DOHH2 (cell line): ENCODE data around the gene TBC1D4.
"Not testable (repeated sequence)": the region's sequence is repeated elsewhere in the genome, so short reads cannot be mapped to it uniquely, and the experiment has no call there.

Experiments used
- H3F3A ChIP-seq: fragments of 200-600 bp; sonication (generic), shearing (Covaris generic); 2 replicates; pipeline ENCODE4 v1.6.0; 2016; ENCODE audit warnings: antibody characterized with exemption, mild to moderate bottlenecking; ENCODE audit not compliant: control insufficient read depth, insufficient read depth
- H3K27ac ChIP-seq: fragments of 200-600 bp; sonication (generic); 2 replicates; pipeline ENCODE4 v1.5.1; 2014; ENCODE audit warnings: low read depth, mild to moderate bottlenecking, low read length, moderate library complexity
- H3K27me3 ChIP-seq: fragments of 200-600 bp; sonication (generic); 2 replicates; pipeline ENCODE4 v1.6.1; 2014; ENCODE audit warnings: mild to moderate bottlenecking, low read length, mixed read lengths; ENCODE audit not compliant: control insufficient read depth
- H3K36me3 ChIP-seq: fragments of 200-600 bp; sonication (generic); 2 replicates; pipeline ENCODE4 v1.6.1; 2014; ENCODE audit warnings: mild to moderate bottlenecking, low read length, moderate library complexity, mixed read lengths; ENCODE audit not compliant: control insufficient read depth
- H3K4me1 ChIP-seq: fragments of 200-600 bp; sonication (generic); 2 replicates; pipeline ENCODE4 v1.6.1; 2014; ENCODE audit warnings: mild to moderate bottlenecking, low read length, mixed read lengths; ENCODE audit not compliant: control insufficient read depth
- H3K4me2 ChIP-seq: fragments of 200-600 bp; sonication (generic); 2 replicates; pipeline ENCODE4 v1.6.0; 2014; ENCODE audit warnings: mild to moderate bottlenecking, low read length, moderate library complexity
- H3K4me3 ChIP-seq: fragments of 200-600 bp; sonication (generic); 2 replicates; pipeline ENCODE4 v1.5.1; 2014; ENCODE audit warnings: mild to moderate bottlenecking, low read length, mixed read lengths
- H3K79me2 ChIP-seq: fragments of 200-600 bp; sonication (generic); 2 replicates; pipeline ENCODE4 v1.6.1; 2014; ENCODE audit warnings: mild to moderate bottlenecking, low read length, mixed read lengths; ENCODE audit not compliant: control insufficient read depth
- H3K9me2 ChIP-seq: fragments of 200-600 bp; sonication (generic); replicated peaks from 2 replicates; pipeline ENCODE4 v1.6.1; 2014; ENCODE audit warnings: mild to moderate bottlenecking, low read length, mixed read lengths; ENCODE audit not compliant: control insufficient read depth
- H3K9me3 ChIP-seq: fragments of 200-600 bp; sonication (generic); 2 replicates; pipeline ENCODE4 v1.6.1; 2014; ENCODE audit warnings: antibody characterized with exemption, low read length, mixed read lengths; ENCODE audit not compliant: control insufficient read depth, insufficient read depth
- H4K20me1 ChIP-seq: fragments of 200-600 bp; sonication (generic); 2 replicates; pipeline ENCODE4 v1.6.0; 2014; ENCODE audit warnings: low read depth, mild to moderate bottlenecking, antibody characterized with exemption, low read length, moderate library complexity; ENCODE audit not compliant: control insufficient read depth, insufficient read depth
- EZH2phosphoT487 ChIP-seq: fragments of 200-600 bp; sonication (generic); IDR thresholded peaks from 2 replicates; pipeline ENCODE4 v1.6.1; 2017; ENCODE audit warnings: borderline replicate concordance, mild to moderate bottlenecking, antibody characterized with exemption, low read length, moderate library complexity, mixed read lengths
- TF ChIP-seq, protein P1 (sequence below): fragments of 200-600 bp; sonication (generic); IDR thresholded peaks from one replicate; pipeline ENCODE4 v1.5.1; 2014; ENCODE audit warnings: antibody characterized with exemption, mild to moderate bottlenecking, low read depth, low read length; ENCODE audit not compliant: poor library complexity, severe bottlenecking

Gene TBC1D4

DNA sequence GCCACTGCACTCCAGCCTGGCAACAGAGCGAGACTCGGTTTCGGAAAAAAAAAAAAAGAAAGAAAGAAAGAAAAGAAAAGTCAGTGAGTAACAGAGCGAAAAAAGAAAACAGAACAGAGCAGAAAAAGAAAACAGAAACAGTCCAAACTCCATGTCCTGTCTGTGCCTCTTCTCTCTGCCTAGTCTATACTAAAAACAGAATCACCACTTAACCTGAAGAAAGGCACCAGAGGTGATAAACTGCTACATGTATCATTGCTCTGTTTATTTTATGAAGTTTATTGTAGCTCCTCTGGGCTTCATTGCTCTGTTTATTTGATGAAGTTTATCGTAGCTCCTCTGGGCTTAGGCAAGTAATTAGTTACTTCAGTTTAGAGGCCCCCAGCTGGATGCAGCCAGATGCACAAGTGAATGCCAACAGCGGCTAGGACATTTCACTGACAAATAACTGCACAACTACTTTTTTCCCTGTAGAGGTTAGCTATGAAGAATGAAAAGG, 39.2 kb downstream of the TBC1D4 start:
- Histone ChIP-seq H3K36me3 (peaks cover 55% of the 10 kb centered on the region), H3K79me2 (peaks cover 99% of the 10 kb centered on the region), H3K4me3 (no peak overlapping the region), H4K20me1 (0 out of 2 replicates have a peak, but pooled peaks cover 9% of the 10 kb centered on the region), H3K4me1 (peaks cover 33% of the 10 kb centered on the region), H3K27me3 (no peaks in the 10 kb centered on the region), H3K9me2 (no peaks in the 10 kb centered on the region), H3F3A (no peaks in the 10 kb centered on the region; the same call in 1 of the 2 replicates), H3K9me3 (no peaks in the 10 kb centered on the region), H3K4me2 (no peak overlapping the region), H3K27ac (no peak overlapping the region)
- TF ChIP-seq EZH2phosphoT487, result no peak
- TF ChIP-seq, protein P1, sequence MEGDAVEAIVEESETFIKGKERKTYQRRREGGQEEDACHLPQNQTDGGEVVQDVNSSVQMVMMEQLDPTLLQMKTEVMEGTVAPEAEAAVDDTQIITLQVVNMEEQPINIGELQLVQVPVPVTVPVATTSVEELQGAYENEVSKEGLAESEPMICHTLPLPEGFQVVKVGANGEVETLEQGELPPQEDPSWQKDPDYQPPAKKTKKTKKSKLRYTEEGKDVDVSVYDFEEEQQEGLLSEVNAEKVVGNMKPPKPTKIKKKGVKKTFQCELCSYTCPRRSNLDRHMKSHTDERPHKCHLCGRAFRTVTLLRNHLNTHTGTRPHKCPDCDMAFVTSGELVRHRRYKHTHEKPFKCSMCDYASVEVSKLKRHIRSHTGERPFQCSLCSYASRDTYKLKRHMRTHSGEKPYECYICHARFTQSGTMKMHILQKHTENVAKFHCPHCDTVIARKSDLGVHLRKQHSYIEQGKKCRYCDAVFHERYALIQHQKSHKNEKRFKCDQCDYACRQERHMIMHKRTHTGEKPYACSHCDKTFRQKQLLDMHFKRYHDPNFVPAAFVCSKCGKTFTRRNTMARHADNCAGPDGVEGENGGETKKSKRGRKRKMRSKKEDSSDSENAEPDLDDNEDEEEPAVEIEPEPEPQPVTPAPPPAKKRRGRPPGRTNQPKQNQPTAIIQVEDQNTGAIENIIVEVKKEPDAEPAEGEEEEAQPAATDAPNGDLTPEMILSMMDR, result no peak

DNA sequence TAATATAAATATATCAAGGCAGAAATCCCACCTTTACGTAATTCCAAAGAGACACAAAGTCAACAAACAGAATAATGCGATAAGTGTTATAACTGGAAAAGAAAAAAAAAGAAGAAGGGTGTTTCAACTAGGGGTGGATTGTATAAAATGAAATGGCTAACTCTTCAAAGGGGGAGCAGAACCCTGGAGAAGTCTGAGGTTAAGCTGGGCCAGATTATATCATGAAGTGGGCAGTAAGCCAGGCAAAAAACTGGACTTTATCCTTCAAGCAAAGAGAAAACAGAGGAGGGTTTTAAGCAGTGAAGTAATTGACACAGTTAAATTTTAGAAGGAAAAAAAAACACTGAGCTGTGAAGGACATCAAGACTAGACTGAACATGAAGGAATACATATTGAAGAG, 41.9 kb downstream of the TBC1D4 start:
- Histone ChIP-seq H3K79me2 (peaks cover 99% of the 10 kb centered on the region), H3K27ac (no peak overlapping the region), H3K9me3 (peaks cover 4% of the 10 kb centered on the region; the same call in 1 of the 2 replicates), H3K9me2 (no peaks in the 10 kb centered on the region), H3K4me3 (no peak overlapping the region), H3K4me2 (no peak overlapping the region), H3F3A (peaks cover 5% of the 10 kb centered on the region), H4K20me1 (0 out of 2 replicates have a peak, but pooled peaks cover under 1% of the 10 kb centered on the region), H3K4me1 (peaks cover 37% of the 10 kb centered on the region), H3K27me3 (no peaks in the 10 kb centered on the region), H3K36me3 (peaks cover 71% of the 10 kb centered on the region)
- no peak for TF ChIP-seq EZH2phosphoT487
- TF ChIP-seq, protein P1, result no peak

DNA sequence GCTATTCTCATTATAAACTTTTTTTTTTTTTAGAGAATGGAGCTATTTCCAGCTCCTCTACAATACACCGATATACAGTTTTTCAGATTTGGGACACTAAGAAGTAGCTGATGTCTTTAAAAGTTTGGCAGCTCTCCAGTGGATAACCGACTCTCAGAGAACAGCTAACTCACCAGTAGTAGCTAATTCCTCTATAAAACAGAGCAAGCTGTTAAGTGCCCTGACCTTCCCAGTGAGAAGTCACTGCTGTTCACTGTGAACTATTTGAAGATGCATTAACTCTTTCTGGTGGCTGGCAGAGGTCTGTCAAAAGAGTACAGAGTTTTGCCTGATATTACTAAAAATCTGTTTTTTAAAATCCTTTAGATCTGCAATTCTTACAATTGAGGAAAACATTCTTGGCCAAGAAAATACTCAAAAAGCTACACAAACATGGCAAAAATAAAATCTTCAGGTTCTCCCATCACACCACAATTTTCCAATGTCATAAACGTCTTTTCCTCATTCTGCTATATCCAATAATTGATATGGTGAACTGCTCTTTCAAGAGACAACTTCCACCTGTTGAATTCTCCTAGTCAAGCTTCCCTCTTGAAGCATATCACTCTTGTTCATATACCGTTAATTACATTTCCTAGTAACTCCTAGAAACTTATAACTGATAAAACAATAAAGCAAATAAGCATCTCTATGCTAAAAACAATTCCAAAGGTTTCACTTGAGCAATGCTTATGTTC, 44.2 kb downstream of the TBC1D4 start:
- Histone ChIP-seq H4K20me1 (no peaks in the 10 kb centered on the region), H3K4me2 (no peak overlapping the region), H3K27ac (no peak overlapping the region)

DNA sequence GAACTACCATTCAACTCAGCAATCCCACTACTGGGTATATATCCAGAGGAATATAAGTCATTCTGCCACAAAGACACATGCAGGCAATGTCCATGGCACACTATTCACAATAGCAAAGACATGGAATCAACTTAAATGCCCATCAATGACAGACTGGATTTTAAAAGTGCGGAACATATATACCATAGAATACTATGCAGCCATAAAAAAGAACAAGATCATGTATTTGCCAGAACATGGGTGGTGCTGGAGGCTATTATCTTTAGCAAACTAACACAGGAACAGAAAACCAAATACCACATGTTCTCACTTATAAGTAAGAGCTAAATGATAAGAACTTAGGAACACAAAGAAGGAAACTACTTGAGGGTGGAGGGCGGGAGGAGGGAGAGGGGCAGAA, 47.8 kb downstream of the TBC1D4 start:
- not testable (repeated sequence) for H3K9me2 ChIP-seq, H3K4me3 ChIP-seq, H3K27ac ChIP-seq, H4K20me1 ChIP-seq, H3K9me3 ChIP-seq, H3K27me3 ChIP-seq
- H3K36me3 ChIP-seq, result peaks cover 47% of the 10 kb centered on the region
- peak overlapping the region; percentile 86 for H3K4me2 ChIP-seq
- peaks cover 15% of the 10 kb centered on the region for H3F3A ChIP-seq
- H3K79me2 ChIP-seq, result peaks cover 100% of the 10 kb centered on the region
- peaks cover 74% of the 10 kb centered on the region for H3K4me1 ChIP-seq

More for the DNA sequence above, 44.2 kb downstream of the TBC1D4 start:
- Histone ChIP-seq H3K4me1 (peaks cover 44% of the 10 kb centered on the region), H3F3A (peaks cover 5% of the 10 kb centered on the region), H3K27me3 (no peaks in the 10 kb centered on the region), H3K36me3 (peaks cover 55% of the 10 kb centered on the region), H3K9me3 (peaks cover 4% of the 10 kb centered on the region; the same call in 1 of the 2 replicates), H3K4me3 (no peak overlapping the region), H3K9me2 (no peaks in the 10 kb centered on the region), H3K79me2 (peaks cover 99% of the 10 kb centered on the region)
- no peak for TF ChIP-seq EZH2phosphoT487
- TF ChIP-seq, protein P1, result no peak
